Fibroblast of mammary gland (primary cell): ENCODE measurements around the gene SNX2.

Source experiments
- DNase-seq: peaks from one replicate; pipeline ENCODE4 v3.0.0-alpha.2; 2010; ENCODE audit warnings: low read depth
- H3K4me3 ChIP-seq: 2 replicates; pipeline ENCODE4 v1.5.1; 2011; ENCODE audit warnings: low read depth, mild to moderate bottlenecking, low read length, moderate library complexity; ENCODE audit not compliant: control insufficient read depth
- CTCF ChIP-seq: conservative IDR thresholded peaks from 2 replicates; pipeline ENCODE4 v1.5.1; 2011; ENCODE audit warnings: low read depth, low read length, inconsistent platforms; ENCODE audit not compliant: control insufficient read depth, insufficient read depth

The SNX2 gene

DNA sequence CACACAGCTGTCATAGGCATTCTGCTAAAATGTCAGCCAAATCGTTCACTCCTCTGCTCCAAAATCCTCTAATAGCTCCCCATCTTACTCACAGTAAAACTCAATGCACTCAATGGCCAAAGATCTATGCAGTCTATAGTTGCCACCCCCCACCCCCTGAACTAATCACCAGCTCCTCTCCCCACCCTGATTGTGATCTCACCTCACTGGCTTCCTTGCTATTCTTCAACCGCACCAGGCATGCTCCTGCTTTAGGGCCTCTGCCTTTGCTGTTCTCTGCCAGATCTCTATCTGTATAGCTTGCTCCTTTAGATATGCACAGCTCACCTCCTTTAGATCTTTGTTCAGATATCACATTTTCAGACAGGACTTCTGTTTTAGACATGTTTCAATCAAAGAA, 33.2 kb upstream of the SNX2 start:
- no peak for DNase-seq
- H3K4me3 ChIP-seq: no peak overlapping the region
- TF ChIP-seq CTCF: no peak

- no peak for DNase-seq
- no peak overlapping the region for H3K4me3 ChIP-seq
- TF ChIP-seq CTCF: no peak
Observed at GRCh38 chr5:122743261-122743660, 31.6 kb upstream of the SNX2 start.

DNA sequence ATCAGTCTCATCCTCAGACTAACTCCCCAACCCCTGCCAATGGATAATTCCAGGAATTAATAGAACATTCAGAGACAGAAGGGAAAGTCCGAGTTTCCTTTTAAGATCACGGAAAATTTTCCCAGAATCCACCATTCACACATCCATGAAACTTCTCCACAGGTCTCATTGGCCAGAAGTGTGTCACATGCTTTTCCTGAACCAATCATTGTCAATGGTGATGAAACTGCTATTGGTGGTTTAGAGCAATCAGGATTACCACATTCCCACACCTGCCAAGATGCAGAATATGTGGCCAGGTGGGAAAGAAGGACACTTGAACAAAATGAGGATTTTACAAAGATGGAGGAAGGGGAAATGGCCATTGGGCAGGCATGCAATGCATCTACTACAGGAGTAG, 29.3 kb upstream of the SNX2 start:
- no peak for TF ChIP-seq CTCF
- DNase-seq: no peak
- H3K4me3 ChIP-seq: no peak overlapping the region

DNA sequence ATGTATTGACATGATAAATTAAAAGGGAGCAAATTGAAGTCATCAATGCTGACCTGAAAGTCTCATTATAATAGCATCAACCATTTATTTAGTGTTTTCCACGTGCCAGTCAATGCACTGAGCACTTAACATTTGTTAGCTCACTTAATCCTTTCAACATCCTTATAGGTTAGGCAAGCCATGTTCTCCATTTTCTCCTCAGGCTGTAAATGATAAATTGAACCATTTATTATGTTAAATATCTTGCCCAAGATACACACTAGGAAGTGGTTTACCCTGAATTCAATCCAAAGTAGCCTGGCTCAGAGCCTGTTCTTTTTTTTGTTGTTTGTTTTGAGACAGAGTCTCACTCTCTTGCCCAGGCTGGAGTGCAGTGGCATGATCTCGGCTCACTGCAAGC, 25.0 kb upstream of the SNX2 start:
- no peak overlapping the region for H3K4me3 ChIP-seq
- no peak for TF ChIP-seq CTCF
- peak; percentile 14 for DNase-seq

- no peak for TF ChIP-seq CTCF
Observed at GRCh38 chr5:122751293-122751782, 23.5 kb upstream of the SNX2 start.

DNA sequence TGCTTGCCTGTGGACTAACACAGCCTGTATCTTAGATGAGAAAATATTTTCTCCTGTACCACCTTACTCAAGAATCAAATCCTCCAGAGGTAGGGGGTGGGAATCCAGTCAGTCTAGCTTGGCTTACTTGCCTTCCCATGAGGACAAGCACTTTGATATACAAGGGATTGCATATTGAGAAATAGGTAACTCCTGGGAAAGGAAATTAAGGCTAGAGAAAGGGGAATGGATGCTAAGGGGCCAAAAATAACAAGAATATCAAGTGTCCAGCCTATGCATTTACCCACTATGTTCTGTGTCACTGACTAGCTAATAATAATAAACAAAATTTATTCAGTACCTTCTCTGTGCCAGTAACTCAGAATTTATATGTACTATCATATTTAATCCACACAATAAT, 21.4 kb upstream of the SNX2 start:
- TF ChIP-seq CTCF: no peak
- no peak for DNase-seq
- no peak overlapping the region for H3K4me3 ChIP-seq

More at GRCh38 chr5:122751293-122751782, 23.5 kb upstream of the SNX2 start:
- H3K4me3 ChIP-seq: no peak overlapping the region
- no peak for DNase-seq

DNA sequence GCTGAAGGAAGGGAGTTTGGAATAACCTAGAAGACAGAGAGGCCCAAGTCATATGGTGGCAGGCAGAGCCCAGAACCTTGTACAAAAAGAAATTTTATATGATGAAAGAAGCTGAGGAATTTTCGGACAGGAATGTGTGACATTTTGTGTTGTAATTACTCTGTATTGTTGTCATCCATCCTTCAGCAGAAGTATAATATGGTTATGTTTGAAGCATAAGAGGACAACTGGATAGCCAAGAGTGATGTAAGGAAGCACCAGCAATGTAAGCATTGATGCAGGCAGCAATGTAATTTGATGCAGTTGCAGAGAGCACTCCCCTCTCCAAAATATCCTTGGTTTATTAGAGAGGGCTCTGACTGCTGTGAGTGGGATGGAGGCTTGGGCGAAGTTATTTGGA, 19.1 kb upstream of the SNX2 start:
- DNase-seq: no peak
- H3K4me3 ChIP-seq: no peak overlapping the region
- TF ChIP-seq CTCF: no peak
